Mesothelial cell of epicardium (in vitro differentiated cells): ENCODE data around the gene SLC39A1. TPM values are rescaled to one million over a fixed set of nuclear protein-coding genes. Genes with fewer than 3 reads are reported as not detected.

ENCODE experiments used
- DNase-seq, 2 experiments: peaks; one replicate each; pipeline ENCODE4 v3.0.0; 2021; ENCODE audit warnings: low spot score in 2 of 2; ENCODE audit not compliant: unreplicated experiment in 2 of 2
- H3K27ac Mint-ChIP-seq: 2 replicates; pipeline ENCODE4 v1.8.0; 2021; ENCODE audit warnings: mixed read lengths
- H3K27me3 Mint-ChIP-seq: 2 replicates; pipeline ENCODE4 v1.8.0; 2021; ENCODE audit warnings: low read depth, mixed read lengths
- H3K36me3 Mint-ChIP-seq: 2 replicates; pipeline ENCODE4 v1.8.0; 2021; ENCODE audit warnings: mixed read lengths
- H3K4me1 Mint-ChIP-seq: 2 replicates; pipeline ENCODE4 v1.8.0; 2021; ENCODE audit warnings: mixed read lengths
- H3K4me3 Mint-ChIP-seq: 2 replicates; pipeline ENCODE4 v1.8.0; 2021; ENCODE audit warnings: mild to moderate bottlenecking, moderate library complexity, mixed read lengths
- H3K9me3 Mint-ChIP-seq: 2 replicates; pipeline ENCODE4 v1.8.0; 2021; ENCODE audit warnings: mixed read lengths
- CTCF ChIP-seq: fragments of 200-600 bp; sonication (generic); IDR thresholded peaks from one replicate; pipeline ENCODE4 v1.5.0; 2021; ENCODE audit warnings: antibody characterized with exemption; ENCODE audit not compliant: unreplicated experiment
- total RNA-seq: library from RNA; stranded (reverse); gene quantifications from 3 replicates; pipeline ENCODE4 v1.2.1, GENCODE V29; 2021

SLC39A1 gene
- total RNA-seq, 1 donor from 2014 or later, result 73.3 TPM

DNA sequence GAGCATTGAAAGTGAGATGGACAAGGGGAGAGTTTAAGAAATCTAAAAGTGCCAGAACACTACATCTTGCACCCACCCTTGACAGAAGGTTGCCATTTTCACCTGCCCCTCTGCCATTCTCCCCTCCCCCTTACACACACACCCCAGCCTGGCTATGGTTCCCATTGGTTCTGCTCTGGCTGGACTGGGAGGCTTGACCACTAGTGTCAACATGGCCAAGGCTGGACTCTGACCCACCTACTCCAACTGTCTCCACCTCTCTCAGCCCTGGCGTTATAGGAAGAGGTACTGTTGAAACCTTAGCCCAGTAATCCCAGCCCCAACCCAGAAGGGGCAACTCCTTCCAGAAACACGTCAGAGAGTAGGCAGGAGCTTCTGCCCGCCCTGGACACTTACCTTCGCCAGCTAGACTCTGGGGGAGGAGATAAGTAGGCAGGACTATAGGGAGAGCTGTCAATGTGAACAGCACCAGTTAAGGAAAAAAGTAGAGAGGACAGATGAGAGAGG lies 9.4 kb downstream of the SLC39A1 start:
- no peak for TF ChIP-seq CTCF
- peaks cover 5% of the 10 kb centered on the region for H3K36me3 Mint-ChIP-seq
- no peak overlapping the region for H3K27ac Mint-ChIP-seq

DNA sequence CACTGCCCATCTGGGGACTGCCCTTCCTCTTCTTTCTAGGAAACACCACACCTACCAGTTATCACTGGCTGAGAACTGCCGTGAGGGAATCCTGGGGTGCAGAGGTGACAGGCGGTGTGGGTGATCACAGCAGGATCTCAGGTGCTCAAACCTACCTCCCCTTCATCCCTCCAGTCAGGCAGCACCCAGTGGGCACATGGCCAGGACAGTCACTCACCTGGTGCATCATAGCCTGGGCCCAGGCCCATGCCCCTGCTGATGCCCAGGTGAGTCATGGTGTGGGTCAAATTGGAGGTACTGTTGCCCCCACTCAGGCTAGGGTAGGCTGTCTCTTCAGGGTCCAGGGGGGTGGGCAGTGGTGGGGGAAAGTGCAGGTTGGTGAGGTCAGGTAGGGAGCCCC lies 11.5 kb downstream of the SLC39A1 start:
- Mint-ChIP-seq H3K4me3 (no peak overlapping the region), H3K4me1 (peaks cover 3% of the 10 kb centered on the region), H3K27ac (no peak overlapping the region), H3K27me3 (no peaks in the 10 kb centered on the region), H3K36me3 (peaks cover 8% of the 10 kb centered on the region), H3K9me3 (no peaks in the 10 kb centered on the region)
- DNase-seq, result no peak
- no peak for TF ChIP-seq CTCF

More for the DNA sequence above, 9.4 kb downstream of the SLC39A1 start:
- H3K27me3 Mint-ChIP-seq, result no peaks in the 10 kb centered on the region
- no peak for DNase-seq
- peaks cover 17% of the 10 kb centered on the region for H3K4me1 Mint-ChIP-seq
- no peaks in the 10 kb centered on the region for H3K9me3 Mint-ChIP-seq
- H3K4me3 Mint-ChIP-seq, result no peak overlapping the region

DNA sequence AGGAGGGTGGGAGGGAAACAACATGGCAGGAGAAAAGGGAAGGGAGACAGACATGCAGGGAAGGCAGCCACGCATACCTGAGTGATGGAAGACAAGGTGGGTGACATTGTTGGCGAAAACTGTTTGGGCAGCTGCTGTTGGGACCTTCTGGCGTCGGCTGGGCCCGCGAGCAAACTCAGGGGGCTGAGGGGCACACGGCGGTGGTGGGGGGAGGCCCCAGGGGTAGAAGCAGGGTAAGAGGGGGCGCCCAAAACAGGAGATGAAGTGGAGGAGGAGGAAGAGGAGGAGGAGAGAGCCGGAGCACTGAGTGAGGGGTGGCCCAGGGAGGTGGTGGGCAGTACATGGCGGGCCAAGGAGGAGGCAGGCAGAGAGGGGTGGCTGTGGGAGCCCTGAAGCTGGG lies 12.2 kb downstream of the SLC39A1 start:
- no peak for TF ChIP-seq CTCF
- H3K4me3 Mint-ChIP-seq, result no peak overlapping the region
- H3K27ac Mint-ChIP-seq, result no peak overlapping the region
- no peaks in the 10 kb centered on the region for H3K27me3 Mint-ChIP-seq
- H3K36me3 Mint-ChIP-seq, result peaks cover 8% of the 10 kb centered on the region
- H3K9me3 Mint-ChIP-seq, result no peaks in the 10 kb centered on the region
- DNase-seq, result no peak
- H3K4me1 Mint-ChIP-seq, result no peaks in the 10 kb centered on the region

GRCh38 chr1:153946622-153947241 lies 16.6 kb downstream of the SLC39A1 start, which contains the start of gene DENND4B:
Gene DENND4B, minus strand, starts transcription at chr1:153946718. Its CDS starts 2,344 bp downstream, at chr1:153944374.
- DNase-seq, result peak; percentile 55 to 79
- Mint-ChIP-seq H3K27me3 (no peaks in the 10 kb centered on the region), H3K36me3 (peaks cover 8% of the 10 kb centered on the region), H3K4me1 (peaks cover 13% of the 10 kb centered on the region), H3K9me3 (no peaks in the 10 kb centered on the region), H3K4me3 (peak within 1 kb of the TSS; percentile 78), H3K27ac (peak within 1 kb of the TSS; percentile 39)
- TF ChIP-seq CTCF, result peak; percentile 90

- peaks cover 8% of the 10 kb centered on the region for H3K36me3 Mint-ChIP-seq
- peak overlapping the region; percentile 39 for H3K27ac Mint-ChIP-seq
- peaks cover 13% of the 10 kb centered on the region for H3K4me1 Mint-ChIP-seq
- H3K9me3 Mint-ChIP-seq, result no peaks in the 10 kb centered on the region
- DNase-seq, result peak in 1 of 2 experiments; percentile 66
- H3K27me3 Mint-ChIP-seq, result no peaks in the 10 kb centered on the region
- no peak for TF ChIP-seq CTCF
- peak overlapping the region; percentile 78 for H3K4me3 Mint-ChIP-seq
These were observed 17.3 kb downstream of the SLC39A1 start for GRCh38 chr1:153945795-153946621.
